ENCODE data around the gene CEP57L1. TPM values are rescaled to one million over a fixed set of nuclear protein-coding genes. Genes with fewer than 3 reads are reported as not detected.

CEP57L1 gene
- total RNA-seq, 1 experiment from 2014 or later = 37.6 TPM

DNA sequence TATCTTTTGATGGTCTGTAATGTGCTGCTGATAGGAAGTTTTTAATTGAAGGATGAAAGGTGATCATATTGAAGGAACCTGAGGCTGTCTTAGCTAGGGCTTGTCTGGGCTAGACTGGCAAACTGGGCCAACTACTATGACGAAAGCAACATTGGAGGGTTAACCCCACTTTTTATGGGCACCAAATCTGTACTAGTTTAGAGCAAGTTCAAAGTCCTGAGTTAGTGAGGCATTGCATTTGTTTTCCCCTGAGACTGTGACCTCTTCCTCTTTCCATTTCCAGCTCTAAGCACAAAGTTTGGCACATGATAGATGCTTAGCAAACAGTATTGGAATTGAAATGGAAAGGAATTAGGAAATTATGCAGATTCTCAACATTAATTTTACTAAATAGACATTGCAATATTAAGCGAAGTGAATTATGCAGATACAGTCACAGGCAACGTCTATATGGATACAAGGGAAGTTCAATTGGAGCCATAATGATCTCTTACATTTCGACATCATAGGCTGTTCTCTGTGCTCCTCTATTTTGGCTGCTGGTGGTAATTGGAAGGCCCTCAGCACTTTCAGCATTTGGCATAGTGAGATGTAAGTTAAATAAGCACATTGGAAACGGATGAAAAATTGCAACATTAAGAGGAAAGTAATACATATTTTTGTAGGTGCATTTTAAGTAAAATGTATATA lies 22.2 kb downstream of the CEP57L1 start:
- Histone ChIP-seq H3K9me3 (ENCODE audit: control insufficient read depth, insufficient read depth, low read depth, low read length) (no peaks in the 10 kb centered on the region), H3K36me3 (ENCODE audit: control insufficient read depth, insufficient read depth, low read length) (no peaks in the 10 kb centered on the region), H3K27me3 (ENCODE audit: control insufficient read depth, insufficient read depth, low read length) (no peaks in the 10 kb centered on the region), H3K27ac (ENCODE audit: low read length) (no peak overlapping the region), H3K4me1 (ENCODE audit: control insufficient read depth, insufficient read depth, low read length) (peaks cover 18% of the 10 kb centered on the region), H3K4me3 (ENCODE audit: low read depth in 2 of 2, low read length in 2 of 2) (no peak overlapping the region)
- CTCF ChIA-PET = no interaction called here
- intact Hi-C loops (cut with micrococcal nuclease; ENCODE audit: unreplicated experiment) (no loop called here), in situ Hi-C loops (cut with HindIII; ENCODE audit: low pct_unique_long_range_greater_than_20kb, low sequenced_read_pairs) (no loop called here)
- TF ChIP-seq SIN3A (IDR thresholded peaks at IDR 0.05; ENCODE audit: borderline replicate concordance, insufficient read depth, low read depth, low read length) (no peak), TCF7L2 (IDR thresholded peaks at IDR 0.05; ENCODE audit: low read depth, low read length) (no peak), POLR2AphosphoS5 (IDR thresholded peaks at IDR 0.05; ENCODE audit: low read depth, low read length) (no peak), REST (IDR thresholded peaks at IDR 0.05; ENCODE audit: insufficient read depth in 1 of 2, low read depth in 2 of 2, low read length in 1 of 2) (no peak)
- TF ChIP-seq, protein P1, sequence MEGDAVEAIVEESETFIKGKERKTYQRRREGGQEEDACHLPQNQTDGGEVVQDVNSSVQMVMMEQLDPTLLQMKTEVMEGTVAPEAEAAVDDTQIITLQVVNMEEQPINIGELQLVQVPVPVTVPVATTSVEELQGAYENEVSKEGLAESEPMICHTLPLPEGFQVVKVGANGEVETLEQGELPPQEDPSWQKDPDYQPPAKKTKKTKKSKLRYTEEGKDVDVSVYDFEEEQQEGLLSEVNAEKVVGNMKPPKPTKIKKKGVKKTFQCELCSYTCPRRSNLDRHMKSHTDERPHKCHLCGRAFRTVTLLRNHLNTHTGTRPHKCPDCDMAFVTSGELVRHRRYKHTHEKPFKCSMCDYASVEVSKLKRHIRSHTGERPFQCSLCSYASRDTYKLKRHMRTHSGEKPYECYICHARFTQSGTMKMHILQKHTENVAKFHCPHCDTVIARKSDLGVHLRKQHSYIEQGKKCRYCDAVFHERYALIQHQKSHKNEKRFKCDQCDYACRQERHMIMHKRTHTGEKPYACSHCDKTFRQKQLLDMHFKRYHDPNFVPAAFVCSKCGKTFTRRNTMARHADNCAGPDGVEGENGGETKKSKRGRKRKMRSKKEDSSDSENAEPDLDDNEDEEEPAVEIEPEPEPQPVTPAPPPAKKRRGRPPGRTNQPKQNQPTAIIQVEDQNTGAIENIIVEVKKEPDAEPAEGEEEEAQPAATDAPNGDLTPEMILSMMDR (IDR thresholded peaks at IDR 0.05) = no peak
- DNase-seq (ENCODE audit: low read depth, low spot score) (no peak), ATAC-seq (no peak)
- no TSS peak for BruUV-seq (replicated peaks)
- POLR2A ChIA-PET = no interaction called here

GRCh38 chr6:109118337-109118736 lies 23.0 kb downstream of the CEP57L1 start:
- BruUV-seq (replicated peaks) = no TSS peak
- ATAC-seq = no peak
- TF ChIP-seq, protein P1 (IDR thresholded peaks at IDR 0.05) = no peak
- TF ChIP-seq SIN3A (IDR thresholded peaks at IDR 0.05; ENCODE audit: borderline replicate concordance, insufficient read depth, low read depth, low read length) = no peak
- no peak for TF ChIP-seq POLR2AphosphoS5 (IDR thresholded peaks at IDR 0.05; ENCODE audit: low read depth, low read length)
- TF ChIP-seq REST (IDR thresholded peaks at IDR 0.05; ENCODE audit: insufficient read depth in 1 of 2, low read depth in 2 of 2, low read length in 1 of 2) = no peak
- no peak for TF ChIP-seq TCF7L2 (IDR thresholded peaks at IDR 0.05; ENCODE audit: low read depth, low read length)
- DNase-seq (ENCODE audit: low read depth, low spot score) = no peak
- Histone ChIP-seq H3K4me3 (ENCODE audit: low read depth in 2 of 2, low read length in 2 of 2) (no peak overlapping the region), H3K9me3 (ENCODE audit: control insufficient read depth, insufficient read depth, low read depth, low read length) (no peaks in the 10 kb centered on the region), H3K27ac (ENCODE audit: low read length) (no peak overlapping the region), H3K27me3 (ENCODE audit: control insufficient read depth, insufficient read depth, low read length) (no peaks in the 10 kb centered on the region), H3K36me3 (ENCODE audit: control insufficient read depth, insufficient read depth, low read length) (no peaks in the 10 kb centered on the region), H3K4me1 (ENCODE audit: control insufficient read depth, insufficient read depth, low read length) (peaks cover 18% of the 10 kb centered on the region)
- ChIA-PET POLR2A (no interaction called here), CTCF (interaction anchor here (0.6 kb wide), 1 partner anchor 32 kb away, joined by 4 read pairs; no protein-coding TSS in a partner anchor)
- in situ Hi-C loops (cut with HindIII; ENCODE audit: low pct_unique_long_range_greater_than_20kb, low sequenced_read_pairs) (no loop called here), intact Hi-C loops (cut with micrococcal nuclease; ENCODE audit: unreplicated experiment) (no loop called here)

Data from Panc1 (cell line).